ENCODE measurements around the gene GDPD5. TPM values are rescaled to one million over a fixed set of nuclear protein-coding genes. Genes with fewer than 3 reads are reported as not detected.

GDPD5 gene
- total RNA-seq, 1 experiment from 2014 or later: 12.5 TPM

- H3K36me3 ChIP-seq (replicated peaks; ENCODE audit: control insufficient read depth, insufficient read depth, low read length): no peaks in the 10 kb centered on the region
- DNase-seq: no peak
- no peak overlapping the region for H3K4me3 ChIP-seq (ENCODE audit: insufficient read depth, low read depth, low read length)
- H3K27me3 ChIP-seq (ENCODE audit: control insufficient read depth, insufficient read depth, low read length): peaks cover 11% of the 10 kb centered on the region; the same call in 1 of the 2 replicates
Observed at GRCh38 chr11:75518771-75519653, 6.7 kb downstream of the GDPD5 start.

DNA sequence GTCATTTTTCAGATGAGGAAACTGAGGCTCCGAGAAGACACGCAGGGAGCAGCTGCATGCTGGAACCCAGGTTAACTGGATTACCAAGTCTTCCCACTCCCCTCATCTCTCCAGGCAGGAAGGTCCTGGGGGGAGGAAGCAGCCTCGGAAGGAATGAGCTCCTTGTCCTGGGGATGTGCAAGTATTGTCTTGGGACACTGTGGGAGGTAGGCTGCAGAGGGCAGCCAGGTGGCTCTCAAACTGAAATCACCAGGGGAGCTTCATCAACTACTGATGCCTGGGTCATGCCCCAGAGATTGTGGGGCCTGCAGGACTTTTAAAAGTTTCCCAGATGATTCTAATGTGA, 7.6 kb downstream of the GDPD5 start:
- Histone ChIP-seq H3K4me3 (ENCODE audit: insufficient read depth, low read depth, low read length) (no peak overlapping the region), H3K36me3 (replicated peaks; ENCODE audit: control insufficient read depth, insufficient read depth, low read length) (no peaks in the 10 kb centered on the region), H3K27me3 (ENCODE audit: control insufficient read depth, insufficient read depth, low read length) (peaks cover 4% of the 10 kb centered on the region; the same call in 1 of the 2 replicates)
- peak; percentile 73 for DNase-seq

DNA sequence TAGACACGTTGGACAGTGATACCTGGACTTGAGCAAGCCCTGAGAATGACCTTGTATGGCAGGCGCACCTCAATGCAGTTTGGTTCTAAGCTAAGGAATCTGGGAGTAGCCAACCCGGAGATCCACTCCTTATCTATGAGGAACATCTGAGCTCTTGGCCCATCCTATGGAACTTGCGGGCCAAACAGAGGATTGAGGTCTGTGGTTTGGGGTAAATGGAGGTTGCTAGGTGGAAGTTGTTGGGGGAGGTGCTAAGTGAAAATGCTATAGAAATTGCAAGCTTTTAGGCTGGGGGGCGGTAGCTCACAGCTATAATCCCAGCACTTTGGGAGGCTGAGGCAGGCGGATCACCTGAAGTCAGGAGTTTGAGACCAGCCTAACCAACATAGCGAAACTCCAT, 8.9 kb downstream of the GDPD5 start:
- no peak overlapping the region for H3K4me3 ChIP-seq (ENCODE audit: insufficient read depth, low read depth, low read length)
- no peaks in the 10 kb centered on the region for H3K27me3 ChIP-seq (ENCODE audit: control insufficient read depth, insufficient read depth, low read length)
- no peak for DNase-seq
- no peaks in the 10 kb centered on the region for H3K36me3 ChIP-seq (replicated peaks; ENCODE audit: control insufficient read depth, insufficient read depth, low read length)

GRCh38 chr11:75516140-75516539, 9.6 kb downstream of the GDPD5 start:
- Histone ChIP-seq H3K36me3 (replicated peaks; ENCODE audit: control insufficient read depth, insufficient read depth, low read length) (no peaks in the 10 kb centered on the region), H3K4me3 (ENCODE audit: insufficient read depth, low read depth, low read length) (no peak overlapping the region), H3K27me3 (ENCODE audit: control insufficient read depth, insufficient read depth, low read length) (no peaks in the 10 kb centered on the region)
- no peak for DNase-seq

GRCh38 chr11:75514596-75514995, 11.1 kb downstream of the GDPD5 start:
- Histone ChIP-seq H3K4me3 (ENCODE audit: insufficient read depth, low read depth, low read length) (no peak overlapping the region), H3K36me3 (replicated peaks; ENCODE audit: control insufficient read depth, insufficient read depth, low read length) (no peaks in the 10 kb centered on the region), H3K27me3 (ENCODE audit: control insufficient read depth, insufficient read depth, low read length) (no peaks in the 10 kb centered on the region)
- no peak for DNase-seq

GRCh38 chr11:75513250-75513649, 12.5 kb downstream of the GDPD5 start:
- no peaks in the 10 kb centered on the region for H3K27me3 ChIP-seq (ENCODE audit: control insufficient read depth, insufficient read depth, low read length)
- H3K4me3 ChIP-seq (ENCODE audit: insufficient read depth, low read depth, low read length): no peak overlapping the region
- DNase-seq: no peak
- H3K36me3 ChIP-seq (replicated peaks; ENCODE audit: control insufficient read depth, insufficient read depth, low read length): no peaks in the 10 kb centered on the region

DNA sequence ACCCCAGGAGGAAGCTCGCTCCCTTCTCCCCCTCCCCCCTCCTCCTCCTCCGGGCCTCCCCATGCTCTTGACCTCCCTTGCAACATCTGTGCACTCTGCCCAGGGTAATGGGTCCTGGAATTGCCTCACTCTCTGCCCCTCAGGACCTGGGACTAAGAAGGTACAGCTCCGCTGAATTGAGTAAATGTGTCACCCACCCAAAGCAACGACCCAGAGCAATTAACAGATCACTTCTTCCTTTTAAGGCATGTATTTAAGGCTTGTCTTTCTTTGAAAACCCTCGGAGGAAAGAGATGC, 15.1 kb downstream of the GDPD5 start:
- no peak overlapping the region for H3K4me3 ChIP-seq (ENCODE audit: insufficient read depth, low read depth, low read length)
- no peaks in the 10 kb centered on the region for H3K36me3 ChIP-seq (replicated peaks; ENCODE audit: control insufficient read depth, insufficient read depth, low read length)
- no peaks in the 10 kb centered on the region for H3K27me3 ChIP-seq (ENCODE audit: control insufficient read depth, insufficient read depth, low read length)
- no peak for DNase-seq

GRCh38 chr11:75510004-75510722, 15.6 kb downstream of the GDPD5 start:
- DNase-seq: no peak
- Histone ChIP-seq H3K27me3 (ENCODE audit: control insufficient read depth, insufficient read depth, low read length) (no peaks in the 10 kb centered on the region), H3K36me3 (replicated peaks; ENCODE audit: control insufficient read depth, insufficient read depth, low read length) (no peaks in the 10 kb centered on the region), H3K4me3 (ENCODE audit: insufficient read depth, low read depth, low read length) (no peak overlapping the region)

DNA sequence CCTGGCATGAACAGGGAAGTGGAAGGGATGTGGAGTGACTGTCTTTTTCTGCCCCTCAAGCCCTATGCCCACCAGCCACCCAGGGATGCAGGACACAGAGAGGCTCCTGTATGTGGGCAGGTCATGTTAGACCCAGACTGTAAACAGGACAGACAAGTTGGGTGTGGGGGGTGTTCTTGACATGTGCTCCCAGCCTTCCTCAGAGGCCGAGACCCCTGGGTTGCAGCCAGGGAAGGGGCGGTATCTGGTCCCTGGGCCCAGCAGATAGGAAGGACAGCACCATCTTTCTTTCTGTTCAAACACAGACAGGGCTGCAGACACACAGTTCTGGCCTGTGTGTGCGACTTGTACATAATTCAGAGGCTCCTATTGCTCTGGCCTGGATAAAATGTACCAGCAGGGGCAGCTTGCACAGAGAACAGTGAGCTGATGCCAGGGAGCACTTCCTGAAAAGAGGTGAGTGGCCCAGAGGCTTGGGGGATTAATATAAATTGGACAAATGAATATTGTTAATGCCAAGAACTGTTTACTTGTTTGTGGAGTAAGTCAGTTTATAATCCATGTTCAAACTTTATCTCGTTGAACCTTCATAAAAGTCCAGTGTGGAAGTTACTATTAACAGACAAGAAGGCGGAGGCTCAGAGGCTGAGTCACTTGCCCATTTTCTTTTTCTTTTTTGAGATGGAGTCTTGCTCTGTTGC, 16.6 kb downstream of the GDPD5 start:
- H3K36me3 ChIP-seq (replicated peaks; ENCODE audit: control insufficient read depth, insufficient read depth, low read length): no peaks in the 10 kb centered on the region
- no peaks in the 10 kb centered on the region for H3K27me3 ChIP-seq (ENCODE audit: control insufficient read depth, insufficient read depth, low read length)
- H3K4me3 ChIP-seq (ENCODE audit: insufficient read depth, low read depth, low read length): no peak overlapping the region
- no peak for DNase-seq

DNA sequence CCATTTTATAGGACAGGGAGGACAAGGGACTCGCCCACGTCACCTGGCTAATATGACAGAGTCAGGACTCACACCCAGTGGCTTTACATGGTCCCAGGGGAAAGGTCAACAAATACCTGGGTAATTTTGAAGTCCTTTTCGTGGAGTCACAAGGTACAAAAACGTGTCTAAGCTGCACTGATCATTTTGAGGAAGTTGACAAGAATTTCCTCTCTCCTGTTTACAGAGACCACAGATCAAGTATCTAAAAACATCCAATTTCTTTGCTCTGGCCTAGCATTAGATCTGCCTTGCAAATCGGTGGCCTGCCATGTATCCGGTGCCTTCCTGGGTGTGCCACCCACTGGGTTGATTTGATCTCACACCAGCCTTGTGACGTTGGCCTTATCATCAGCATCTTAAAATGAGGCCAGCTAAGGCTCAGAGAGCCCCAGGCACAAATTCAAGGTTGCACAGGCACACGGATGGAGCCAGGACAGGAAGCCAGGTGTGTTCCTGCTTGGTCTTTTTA, 17.6 kb downstream of the GDPD5 start:
- DNase-seq: no peak
- Histone ChIP-seq H3K27me3 (ENCODE audit: control insufficient read depth, insufficient read depth, low read length) (no peaks in the 10 kb centered on the region), H3K4me3 (ENCODE audit: insufficient read depth, low read depth, low read length) (no peak overlapping the region), H3K36me3 (replicated peaks; ENCODE audit: control insufficient read depth, insufficient read depth, low read length) (no peaks in the 10 kb centered on the region)

DNA sequence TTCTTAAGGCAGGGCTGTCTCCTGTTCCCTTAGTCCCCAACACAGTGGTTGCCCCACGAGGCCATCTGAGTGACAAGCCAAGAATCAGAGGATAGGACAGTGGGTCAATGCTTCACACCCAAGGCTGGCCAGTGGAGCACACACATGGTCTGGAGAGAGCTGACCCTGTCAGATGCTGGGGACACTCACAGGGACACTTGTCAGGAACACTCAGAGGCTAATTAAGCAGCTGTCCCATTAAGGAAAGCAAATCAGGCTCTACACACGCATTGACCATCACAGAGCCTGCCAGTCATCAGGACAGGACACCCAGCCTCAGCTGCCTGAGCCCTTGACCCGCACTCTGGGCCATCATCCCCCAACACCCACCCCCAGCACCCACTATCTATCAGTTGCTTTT, 18.2 kb downstream of the GDPD5 start:
- no peaks in the 10 kb centered on the region for H3K27me3 ChIP-seq (ENCODE audit: control insufficient read depth, insufficient read depth, low read length)
- DNase-seq: no peak
- no peak overlapping the region for H3K4me3 ChIP-seq (ENCODE audit: insufficient read depth, low read depth, low read length)
- H3K36me3 ChIP-seq (replicated peaks; ENCODE audit: control insufficient read depth, insufficient read depth, low read length): no peaks in the 10 kb centered on the region

DNA sequence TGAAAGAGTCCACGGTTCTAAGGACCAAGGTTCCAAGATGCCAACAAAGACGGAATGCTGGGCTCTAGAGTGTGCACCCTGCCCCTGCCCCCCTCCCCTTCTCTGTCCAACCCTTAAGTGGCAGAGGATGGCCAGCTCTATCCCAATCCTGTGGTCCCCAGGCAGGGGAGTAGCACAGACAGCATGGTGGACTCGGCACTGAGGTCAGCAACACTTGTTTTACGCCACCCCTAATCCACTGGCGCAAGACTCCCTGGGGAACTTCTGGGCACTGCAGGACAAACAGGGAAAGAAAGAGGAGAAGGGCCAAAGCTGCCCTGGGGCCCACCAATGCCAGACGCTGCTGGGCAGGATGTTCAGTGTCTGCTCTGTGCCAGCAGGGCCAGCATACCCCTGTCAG, 18.9 kb downstream of the GDPD5 start:
- Histone ChIP-seq H3K4me3 (ENCODE audit: insufficient read depth, low read depth, low read length) (no peak overlapping the region), H3K36me3 (replicated peaks; ENCODE audit: control insufficient read depth, insufficient read depth, low read length) (no peaks in the 10 kb centered on the region), H3K27me3 (ENCODE audit: control insufficient read depth, insufficient read depth, low read length) (no peaks in the 10 kb centered on the region)
- no peak for DNase-seq

DNA sequence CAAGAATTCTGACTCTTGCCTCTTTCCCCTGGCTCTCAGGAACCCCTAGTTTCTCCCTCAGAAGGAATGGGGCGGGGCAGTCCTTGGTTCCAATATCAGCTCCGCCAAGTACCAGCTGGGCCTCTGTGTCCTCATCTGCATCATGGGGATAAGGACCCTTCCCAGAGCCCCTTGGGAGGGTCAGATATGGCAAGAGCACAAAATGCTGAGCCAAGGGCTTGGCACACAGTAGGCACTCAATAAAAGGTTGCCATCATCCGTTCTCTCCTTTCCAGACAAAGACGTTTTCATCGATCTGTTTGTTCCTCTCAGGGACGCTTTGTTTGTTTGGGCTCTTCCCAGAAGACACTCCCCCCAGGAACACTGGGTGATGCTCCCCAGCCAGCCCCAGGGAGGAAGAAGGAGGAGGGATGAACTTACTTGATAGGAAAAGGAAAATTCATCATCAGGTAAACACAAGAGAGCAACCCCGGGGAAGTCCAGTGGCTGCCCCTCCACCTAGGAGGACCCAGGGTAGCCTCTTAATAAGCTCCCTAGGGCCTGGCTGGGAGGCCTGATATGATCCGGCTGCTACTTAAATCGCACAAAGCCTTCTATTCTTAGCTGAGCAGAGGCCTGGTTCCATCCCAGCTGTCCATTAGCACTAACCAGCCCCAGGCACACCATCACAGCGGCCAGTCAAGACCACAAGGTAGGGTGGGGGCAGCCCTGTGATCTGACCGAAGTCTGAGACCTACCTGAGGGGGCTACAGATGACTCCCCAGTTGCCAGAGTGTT, 19.6 kb downstream of the GDPD5 start:
- no peak for DNase-seq
- Histone ChIP-seq H3K27me3 (ENCODE audit: control insufficient read depth, insufficient read depth, low read length) (no peaks in the 10 kb centered on the region), H3K36me3 (replicated peaks; ENCODE audit: control insufficient read depth, insufficient read depth, low read length) (no peaks in the 10 kb centered on the region), H3K4me3 (ENCODE audit: insufficient read depth, low read depth, low read length) (no peak overlapping the region)

DNA sequence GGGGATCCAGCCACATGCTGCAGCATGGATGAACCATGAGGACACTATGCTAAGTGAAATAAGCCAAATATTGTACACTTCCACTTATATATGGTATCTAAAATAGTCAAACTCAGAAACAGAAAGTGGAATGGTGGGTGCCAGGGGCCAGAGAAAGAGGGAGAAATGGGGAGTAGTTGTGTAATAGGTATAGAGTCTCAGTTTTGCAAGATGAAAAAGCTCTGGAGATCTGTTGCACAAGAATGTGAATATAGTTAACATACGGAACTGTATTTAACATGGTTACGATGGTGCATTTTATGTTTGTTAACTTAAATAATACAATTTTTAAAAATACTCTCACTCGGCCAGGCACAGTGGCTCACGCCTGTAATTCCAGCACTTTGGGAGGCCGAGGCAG, 21.2 kb downstream of the GDPD5 start:
- no peaks in the 10 kb centered on the region for H3K27me3 ChIP-seq (ENCODE audit: control insufficient read depth, insufficient read depth, low read length)
- DNase-seq: no peak

More for the DNA sequence above, 21.2 kb downstream of the GDPD5 start:
- no peak overlapping the region for H3K4me3 ChIP-seq (ENCODE audit: insufficient read depth, low read depth, low read length)
- H3K36me3 ChIP-seq (replicated peaks; ENCODE audit: control insufficient read depth, insufficient read depth, low read length): no peaks in the 10 kb centered on the region

Measured in H7 (cell line).